ENCODE measurements around the gene LLCFC1.

Gene LLCFC1

GRCh38 chr7:142910481-142910880 lies 28.8 kb upstream of the LLCFC1 start:
- no peak for DNase-seq (ENCODE audit: low read depth, low spot score)

- DNase-seq (ENCODE audit: low read depth, low spot score), result no peak
Measured at GRCh38 chr7:142913051-142913450, 26.2 kb upstream of the LLCFC1 start.

DNA sequence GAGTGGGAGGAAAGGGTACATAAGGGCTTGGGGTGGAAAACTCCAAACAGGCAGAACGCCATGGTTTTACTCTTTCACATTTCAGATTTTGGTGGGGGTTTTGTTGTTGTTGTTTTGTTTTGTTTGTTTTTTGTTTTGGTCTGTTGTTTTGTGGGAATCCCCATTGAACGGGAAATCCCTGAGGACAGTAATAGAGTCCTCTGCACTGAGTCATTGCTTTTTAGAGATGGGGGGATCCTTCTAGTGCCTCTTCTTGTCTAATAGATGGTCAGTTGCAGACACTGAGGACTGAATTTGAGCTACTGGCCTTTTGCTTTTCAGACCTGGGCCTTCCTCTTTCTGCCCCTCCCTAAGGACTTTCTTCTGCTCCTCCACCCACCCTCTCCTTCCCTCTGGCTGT lies 25.7 kb upstream of the LLCFC1 start:
- DNase-seq (ENCODE audit: low read depth, low spot score), result no peak

DNA sequence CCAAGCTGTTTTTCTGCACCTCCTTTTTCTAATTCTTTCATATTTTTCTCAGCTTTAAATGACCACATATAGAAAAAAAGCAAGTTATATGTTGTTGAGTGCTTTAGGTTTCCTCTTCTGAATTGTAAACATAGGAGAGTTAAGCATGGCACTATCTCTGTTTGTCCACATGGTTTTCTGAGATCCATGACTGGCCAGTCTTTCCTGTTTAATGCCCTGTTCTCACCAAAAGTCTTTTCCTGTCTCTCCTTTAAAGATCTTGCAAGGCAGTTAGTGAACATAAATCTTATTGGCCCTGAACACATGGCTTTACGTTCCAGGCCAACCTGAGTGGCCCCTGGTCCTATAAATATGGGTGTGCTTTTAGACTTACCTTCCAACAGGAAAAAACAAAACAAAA lies 25.2 kb upstream of the LLCFC1 start:
- DNase-seq (ENCODE audit: low read depth, low spot score), result no peak

DNA sequence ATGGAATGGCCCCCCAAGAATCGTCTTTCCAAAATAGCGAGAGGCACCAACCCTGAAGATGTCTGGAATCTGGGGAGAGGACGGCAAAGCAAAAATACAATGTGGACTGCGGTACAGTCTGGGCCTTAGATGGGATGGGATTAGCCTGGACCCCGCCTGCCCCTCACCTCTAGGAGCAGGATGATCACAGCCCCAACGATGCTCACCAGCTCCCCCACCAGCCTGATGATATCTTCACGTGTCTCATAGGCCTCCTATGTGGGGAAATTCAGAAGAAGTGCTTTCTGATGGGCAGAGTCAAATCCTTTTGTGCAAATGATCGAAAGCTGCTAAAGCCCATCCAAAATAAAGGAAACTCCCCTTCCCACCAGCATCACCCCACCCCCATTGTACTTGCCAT lies 24.0 kb upstream of the LLCFC1 start:
- no peak for DNase-seq (ENCODE audit: low read depth, low spot score)

- DNase-seq (ENCODE audit: low read depth, low spot score), result no peak
Measured at GRCh38 chr7:142916508-142916907, 22.8 kb upstream of the LLCFC1 start.

- no peak for DNase-seq (ENCODE audit: low read depth, low spot score)
Measured at GRCh38 chr7:142917447-142917846, 21.8 kb upstream of the LLCFC1 start.

DNA sequence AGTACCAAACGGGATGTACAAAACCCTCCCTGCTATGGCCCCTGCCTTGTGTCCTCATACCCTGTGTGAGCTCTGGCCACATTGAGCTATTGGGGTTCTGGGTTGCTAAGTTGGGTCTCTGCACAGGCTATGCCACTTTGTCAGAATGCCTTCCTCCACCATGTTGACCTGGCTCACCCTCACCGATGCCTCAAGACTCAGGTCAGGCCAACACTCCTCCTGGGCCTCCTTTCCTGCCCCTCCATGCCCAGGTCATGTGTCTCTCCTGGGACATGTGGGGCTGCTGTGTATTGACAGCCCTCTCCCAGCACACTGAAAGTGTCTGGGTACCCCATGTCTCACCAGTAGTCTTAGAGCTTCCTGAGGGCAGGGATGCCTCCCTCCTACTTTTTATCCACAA lies 20.4 kb upstream of the LLCFC1 start:
- DNase-seq (ENCODE audit: low read depth, low spot score), result no peak

DNA sequence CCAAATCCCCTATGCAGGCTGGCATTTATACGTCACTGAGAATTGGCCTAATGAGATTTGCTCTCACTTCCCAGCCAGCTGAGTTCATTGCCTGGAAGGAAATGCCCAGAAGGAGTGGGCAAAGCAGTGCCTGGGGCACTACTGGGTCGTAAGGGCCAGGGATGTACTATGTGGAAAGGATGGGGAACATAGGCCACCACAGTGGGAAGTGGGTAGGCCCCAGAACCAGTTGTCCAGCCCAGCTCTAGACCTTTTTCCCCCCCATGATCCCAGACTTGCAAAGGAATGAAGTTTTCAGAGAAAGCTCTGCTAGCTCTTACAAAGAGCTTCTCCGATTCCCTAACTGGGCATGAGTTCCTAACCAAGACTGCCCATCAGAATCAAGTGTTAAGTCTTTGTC lies 19.6 kb upstream of the LLCFC1 start:
- DNase-seq (ENCODE audit: low read depth, low spot score), result no peak

- no peak for DNase-seq (ENCODE audit: low read depth, low spot score)
Measured at GRCh38 chr7:142923391-142923790, 15.9 kb upstream of the LLCFC1 start.

DNA sequence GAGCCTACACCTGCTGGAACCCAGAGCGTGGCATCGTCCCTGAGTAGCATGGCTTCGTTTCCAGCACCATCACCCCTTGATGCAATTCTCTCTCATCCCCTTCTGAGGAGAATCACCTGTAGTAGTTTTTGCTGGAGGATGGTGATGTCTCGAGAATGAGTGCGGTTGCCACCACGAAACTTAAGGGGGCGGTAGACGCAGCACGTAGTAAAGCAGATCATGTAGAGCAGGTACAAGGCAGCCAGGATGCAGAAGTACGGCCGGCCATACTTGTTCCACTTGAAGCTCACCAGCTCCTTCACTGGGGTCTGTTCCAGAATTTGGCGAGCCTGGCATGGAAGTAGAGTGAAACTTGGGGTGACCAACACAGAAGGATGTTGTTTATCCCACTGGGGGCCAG lies 13.9 kb upstream of the LLCFC1 start:
- DNase-seq (ENCODE audit: low read depth, low spot score), result no peak

DNA sequence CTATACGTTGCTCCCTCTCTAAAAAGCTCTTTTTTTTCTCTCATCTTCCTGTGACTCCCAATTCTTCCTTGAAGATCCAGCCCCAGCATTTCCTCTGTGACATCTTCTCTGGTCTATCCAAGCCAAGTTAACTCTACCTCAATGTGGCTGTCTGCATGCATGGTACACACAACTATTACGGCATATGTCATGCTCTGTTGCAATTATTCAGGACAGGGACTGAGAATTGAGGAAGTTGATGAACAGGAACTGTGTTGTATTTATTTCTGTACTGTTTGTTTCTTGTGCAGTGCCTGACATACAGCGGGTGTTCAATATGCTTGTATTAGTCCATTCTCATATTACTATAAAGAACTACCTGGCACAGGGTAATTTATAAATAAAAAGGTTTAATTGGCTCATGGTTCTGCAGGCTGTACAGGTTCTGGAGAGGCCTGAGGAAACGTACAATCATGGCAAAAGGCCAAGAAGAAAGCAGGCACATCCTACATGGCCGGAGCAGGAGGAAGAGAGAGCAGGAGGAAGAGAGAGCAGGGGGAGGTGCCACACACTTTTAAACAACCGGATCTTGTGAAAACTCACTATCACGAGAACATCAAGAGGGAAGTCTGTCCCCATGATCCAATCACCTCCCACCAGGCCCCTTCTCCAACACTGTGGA lies 12.1 kb upstream of the LLCFC1 start:
- no peak for DNase-seq (ENCODE audit: low read depth, low spot score)

- DNase-seq (ENCODE audit: low read depth, low spot score), result no peak
Measured at GRCh38 chr7:142927949-142928348, 11.3 kb upstream of the LLCFC1 start.

GRCh38 chr7:142930126-142930730 lies 9.1 kb upstream of the LLCFC1 start:
- DNase-seq (ENCODE audit: low read depth, low spot score), result no peak

GRCh38 chr7:142932386-142933091 lies 6.7 kb upstream of the LLCFC1 start:
- DNase-seq (ENCODE audit: low read depth, low spot score), result no peak

DNA sequence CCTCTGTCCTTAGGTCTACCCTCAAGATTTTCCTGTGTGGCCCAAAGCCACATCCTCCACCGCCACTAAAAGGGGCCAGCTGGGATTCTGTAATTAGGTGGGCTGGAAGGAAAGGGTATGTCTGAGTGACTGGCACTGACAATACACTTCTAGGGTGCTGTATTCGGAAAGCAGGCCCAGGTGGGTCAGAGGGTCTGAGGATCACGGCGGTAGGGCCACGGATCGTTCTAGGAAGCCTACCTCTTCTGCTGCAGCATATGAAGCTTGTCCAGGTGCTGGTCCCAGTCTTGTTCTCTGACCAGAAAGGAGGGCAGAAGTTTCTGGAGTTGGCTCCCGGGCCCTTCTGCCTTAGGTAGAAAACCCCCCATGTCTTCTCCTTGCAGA lies 6.2 kb upstream of the LLCFC1 start:
- no peak for DNase-seq (ENCODE audit: low read depth, low spot score)

GRCh38 chr7:142933624-142934023 lies 5.7 kb upstream of the LLCFC1 start, which contains the start of gene TRPV5:
TRPV5 (minus strand) TSS chr7:142933746; CDS start chr7:142933459, 287 bp downstream.
- DNase-seq (ENCODE audit: low read depth, low spot score), result no peak

DNA sequence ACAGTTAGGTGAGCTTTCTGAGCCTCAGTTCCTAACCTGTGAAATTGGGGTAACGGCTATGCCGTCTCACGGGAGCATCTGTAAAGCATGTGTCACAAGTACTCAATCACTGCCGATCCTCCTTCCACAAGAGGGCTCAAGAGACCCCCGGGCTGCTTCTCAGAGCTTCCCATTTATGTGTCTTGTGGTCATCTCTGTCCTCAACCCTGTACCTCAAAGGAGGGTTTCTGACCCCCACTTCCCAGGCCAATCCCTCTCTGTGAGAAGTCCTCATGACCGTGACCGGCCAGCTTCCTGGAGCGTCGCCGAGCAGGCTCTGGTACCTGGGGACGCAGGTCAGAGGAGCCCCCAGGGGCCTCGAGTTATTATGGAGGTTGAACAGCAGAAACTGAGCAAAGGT lies 5.2 kb upstream of the LLCFC1 start:
- no peak for DNase-seq (ENCODE audit: low read depth, low spot score)

GRCh38 chr7:142935941-142936565 lies 3.2 kb upstream of the LLCFC1 start:
- no peak for DNase-seq (ENCODE audit: low read depth, low spot score)

- DNase-seq (ENCODE audit: low read depth, low spot score), result no peak
Measured at GRCh38 chr7:142938611-142939010, 673 bp upstream of the LLCFC1 start.

DNA sequence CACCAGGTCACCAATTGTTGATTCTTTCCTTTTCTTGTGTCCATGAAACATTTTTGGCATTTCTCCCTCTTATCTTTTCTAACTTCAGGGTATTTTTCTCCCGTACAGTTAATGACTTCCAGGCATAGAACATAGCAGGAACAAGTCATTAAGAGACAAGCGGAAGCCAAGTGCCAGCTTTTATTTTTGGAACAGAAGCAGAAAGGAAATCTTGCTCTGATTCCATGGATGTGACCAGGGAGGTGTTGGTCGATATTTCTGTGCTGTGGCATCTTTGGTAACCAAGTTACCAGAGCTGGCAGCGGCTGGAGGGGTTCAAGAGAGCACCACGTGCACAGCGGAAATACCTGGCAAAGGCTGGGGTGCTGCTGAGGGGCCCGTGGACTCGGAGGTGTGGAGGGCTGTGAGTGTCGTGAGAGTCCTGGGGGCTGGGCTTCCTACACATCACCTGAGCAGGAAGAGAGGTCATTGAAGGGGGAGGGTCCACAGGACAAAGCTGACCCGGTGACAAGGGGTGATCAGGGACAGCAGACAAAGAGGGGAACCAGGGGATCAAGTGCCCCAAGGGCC lies 1.8 kb downstream of the LLCFC1 start:
- no peak for DNase-seq (ENCODE audit: low read depth, low spot score)

- DNase-seq (ENCODE audit: low read depth, low spot score), result no peak
Measured at GRCh38 chr7:142941541-142941940, 2.3 kb downstream of the LLCFC1 start.
